ENCODE data around the gene EGFL8.
"Not testable (repeated sequence)": the region's sequence is repeated elsewhere in the genome, so short reads cannot be mapped to it uniquely, and the experiment has no call there.

EGFL8 gene

GRCh38 chr6:32198345-32198696 lies 33.9 kb downstream of the EGFL8 start:
- WGBS (ENCODE audit: insufficient coverage, insufficient read length) = no CpG with 5 or more reads among the region's 3 CpGs
- H3K9me3 ChIP-seq (ENCODE audit: control insufficient read depth, insufficient read depth, low read length) = no peaks in the 10 kb centered on the region

GRCh38 chr6:32198866-32199265 lies 34.5 kb downstream of the EGFL8 start:
- WGBS (ENCODE audit: insufficient coverage, insufficient read length) = no CpG with 5 or more reads among the region's 17 CpGs
- DNase-seq (ENCODE audit: low read depth, low spot score) = no peak
- Histone ChIP-seq H3K27me3 (ENCODE audit: control insufficient read depth, insufficient read depth, low read length) (no peaks in the 10 kb centered on the region), H3K27ac (ENCODE audit: low read length) (no peak overlapping the region), H3K36me3 (ENCODE audit: control insufficient read depth, insufficient read depth, low read length) (no peaks in the 10 kb centered on the region), H3K4me1 (ENCODE audit: control insufficient read depth, insufficient read depth, low read length) (peaks cover 8% of the 10 kb centered on the region; the same call in 1 of the 2 replicates), H3K9me3 (ENCODE audit: control insufficient read depth, insufficient read depth, low read length) (no peaks in the 10 kb centered on the region), H3K4me3 (ENCODE audit: low read length) (no peak overlapping the region)

More at GRCh38 chr6:32198345-32198696, 33.9 kb downstream of the EGFL8 start:
- Histone ChIP-seq H3K36me3 (ENCODE audit: control insufficient read depth, insufficient read depth, low read length) (no peaks in the 10 kb centered on the region), H3K27me3 (ENCODE audit: control insufficient read depth, insufficient read depth, low read length) (no peaks in the 10 kb centered on the region), H3K4me1 (ENCODE audit: control insufficient read depth, insufficient read depth, low read length) (peaks cover 8% of the 10 kb centered on the region; the same call in 1 of the 2 replicates), H3K4me3 (ENCODE audit: low read length) (no peak overlapping the region), H3K27ac (ENCODE audit: low read length) (no peak overlapping the region)
- no peak for DNase-seq (ENCODE audit: low read depth, low spot score)

- no peaks in the 10 kb centered on the region for H3K36me3 ChIP-seq (ENCODE audit: control insufficient read depth, insufficient read depth, low read length)
- H3K27me3 ChIP-seq (ENCODE audit: control insufficient read depth, insufficient read depth, low read length) = no peaks in the 10 kb centered on the region
- no CpG with 5 or more reads among the region's 13 CpGs for WGBS (ENCODE audit: insufficient coverage, insufficient read length)
- DNase-seq (ENCODE audit: low read depth, low spot score) = no peak
- H3K9me3 ChIP-seq (ENCODE audit: control insufficient read depth, insufficient read depth, low read length) = no peaks in the 10 kb centered on the region
- no peak overlapping the region for H3K27ac ChIP-seq (ENCODE audit: low read length)
- peaks cover 7% of the 10 kb centered on the region for H3K4me1 ChIP-seq (ENCODE audit: control insufficient read depth, insufficient read depth, low read length)
- no peak overlapping the region for H3K4me3 ChIP-seq (ENCODE audit: low read length)
Observed at GRCh38 chr6:32200711-32201475, 36.5 kb downstream of the EGFL8 start.

- Histone ChIP-seq H3K4me3 (ENCODE audit: low read length) (no peak overlapping the region), H3K27ac (ENCODE audit: low read length) (no peak overlapping the region), H3K36me3 (ENCODE audit: control insufficient read depth, insufficient read depth, low read length) (no peaks in the 10 kb centered on the region), H3K27me3 (ENCODE audit: control insufficient read depth, insufficient read depth, low read length) (no peaks in the 10 kb centered on the region), H3K4me1 (ENCODE audit: control insufficient read depth, insufficient read depth, low read length) (peaks cover 2% of the 10 kb centered on the region), H3K9me3 (ENCODE audit: control insufficient read depth, insufficient read depth, low read length) (no peaks in the 10 kb centered on the region)
- no peak for DNase-seq (ENCODE audit: low read depth, low spot score)
- WGBS (ENCODE audit: insufficient coverage, insufficient read length) = no CpG with 5 or more reads among the region's 9 CpGs
Observed at GRCh38 chr6:32202186-32202585, 37.8 kb downstream of the EGFL8 start.

GRCh38 chr6:32203426-32204267 lies 39.3 kb downstream of the EGFL8 start:
- Histone ChIP-seq H3K36me3 (ENCODE audit: control insufficient read depth, insufficient read depth, low read length) (no peaks in the 10 kb centered on the region), H3K27me3 (ENCODE audit: control insufficient read depth, insufficient read depth, low read length) (no peaks in the 10 kb centered on the region), H3K4me3 (ENCODE audit: low read length) (no peak overlapping the region), H3K27ac (ENCODE audit: low read length) (no peak overlapping the region), H3K9me3 (ENCODE audit: control insufficient read depth, insufficient read depth, low read length) (no peaks in the 10 kb centered on the region), H3K4me1 (ENCODE audit: control insufficient read depth, insufficient read depth, low read length) (no peaks in the 10 kb centered on the region; the same call in 1 of the 2 replicates)
- no peak for DNase-seq (ENCODE audit: low read depth, low spot score)
- WGBS (ENCODE audit: insufficient coverage, insufficient read length) = no CpG with 5 or more reads among the region's 9 CpGs

GRCh38 chr6:32204268-32204715 lies 39.9 kb downstream of the EGFL8 start:
- Histone ChIP-seq H3K4me1 (ENCODE audit: control insufficient read depth, insufficient read depth, low read length) (no peaks in the 10 kb centered on the region; the same call in 1 of the 2 replicates), H3K36me3 (ENCODE audit: control insufficient read depth, insufficient read depth, low read length) (no peaks in the 10 kb centered on the region), H3K9me3 (ENCODE audit: control insufficient read depth, insufficient read depth, low read length) (no peaks in the 10 kb centered on the region), H3K4me3 (ENCODE audit: low read length) (no peak overlapping the region), H3K27ac (ENCODE audit: low read length) (no peak overlapping the region), H3K27me3 (ENCODE audit: control insufficient read depth, insufficient read depth, low read length) (no peaks in the 10 kb centered on the region)
- DNase-seq (ENCODE audit: low read depth, low spot score) = no peak
- no CpG with 5 or more reads among the region's 3 CpGs for WGBS (ENCODE audit: insufficient coverage, insufficient read length)

GRCh38 chr6:32208996-32209395 lies 44.6 kb downstream of the EGFL8 start:
- H3K27me3 ChIP-seq (ENCODE audit: control insufficient read depth, insufficient read depth, low read length) = no peaks in the 10 kb centered on the region
- no peak overlapping the region for H3K27ac ChIP-seq (ENCODE audit: low read length)
- no peak overlapping the region for H3K4me3 ChIP-seq (ENCODE audit: low read length)
- no peaks in the 10 kb centered on the region for H3K36me3 ChIP-seq (ENCODE audit: control insufficient read depth, insufficient read depth, low read length)
- no peak for DNase-seq (ENCODE audit: low read depth, low spot score)
- H3K4me1 ChIP-seq (ENCODE audit: control insufficient read depth, insufficient read depth, low read length) = no peaks in the 10 kb centered on the region; the same call in 1 of the 2 replicates
- H3K9me3 ChIP-seq (ENCODE audit: control insufficient read depth, insufficient read depth, low read length) = no peaks in the 10 kb centered on the region
- WGBS (ENCODE audit: insufficient coverage, insufficient read length) = no CpG with 5 or more reads among the region's 1 CpG

- no peak for DNase-seq (ENCODE audit: low read depth, low spot score)
- Histone ChIP-seq H3K27me3 (ENCODE audit: control insufficient read depth, insufficient read depth, low read length) (no peaks in the 10 kb centered on the region), H3K36me3 (ENCODE audit: control insufficient read depth, insufficient read depth, low read length) (no peaks in the 10 kb centered on the region), H3K4me1 (ENCODE audit: control insufficient read depth, insufficient read depth, low read length) (no peaks in the 10 kb centered on the region), H3K9me3 (ENCODE audit: control insufficient read depth, insufficient read depth, low read length) (no peaks in the 10 kb centered on the region), H3K4me3 (ENCODE audit: low read length) (no peak overlapping the region), H3K27ac (ENCODE audit: low read length) (no peak overlapping the region)
- WGBS (ENCODE audit: insufficient coverage, insufficient read length) = no CpG with 5 or more reads among the region's 5 CpGs
Observed at GRCh38 chr6:32210191-32210601, 45.8 kb downstream of the EGFL8 start.

GRCh38 chr6:32211432-32211831 lies 47.0 kb downstream of the EGFL8 start:
- H3K27me3 ChIP-seq (ENCODE audit: control insufficient read depth, insufficient read depth, low read length) = not testable (repeated sequence)

GRCh38 chr6:32212076-32212760 lies 47.8 kb downstream of the EGFL8 start:
- no peak for DNase-seq (ENCODE audit: low read depth, low spot score)
- no peaks in the 10 kb centered on the region for H3K27me3 ChIP-seq (ENCODE audit: control insufficient read depth, insufficient read depth, low read length)
- WGBS (ENCODE audit: insufficient coverage, insufficient read length) = no CpG with 5 or more reads among the region's 12 CpGs
- no peak overlapping the region for H3K27ac ChIP-seq (ENCODE audit: low read length)
- H3K9me3 ChIP-seq (ENCODE audit: control insufficient read depth, insufficient read depth, low read length) = no peaks in the 10 kb centered on the region
- H3K4me3 ChIP-seq (ENCODE audit: low read length) = no peak overlapping the region
- H3K4me1 ChIP-seq (ENCODE audit: control insufficient read depth, insufficient read depth, low read length) = no peaks in the 10 kb centered on the region
- no peaks in the 10 kb centered on the region for H3K36me3 ChIP-seq (ENCODE audit: control insufficient read depth, insufficient read depth, low read length)

More at GRCh38 chr6:32211432-32211831, 47.0 kb downstream of the EGFL8 start:
- H3K4me1 ChIP-seq (ENCODE audit: control insufficient read depth, insufficient read depth, low read length); H3K4me3 ChIP-seq (ENCODE audit: low read length); H3K9me3 ChIP-seq (ENCODE audit: control insufficient read depth, insufficient read depth, low read length); DNase-seq (ENCODE audit: low read depth, low spot score); H3K27ac ChIP-seq (ENCODE audit: low read length); H3K36me3 ChIP-seq (ENCODE audit: control insufficient read depth, insufficient read depth, low read length): not testable (repeated sequence)
- WGBS (ENCODE audit: insufficient coverage, insufficient read length) = no CpG with 5 or more reads among the region's 4 CpGs
